IPS DF 4.7 (cell line): ENCODE data around the gene CRYBA4.

Experiments used
- DNase-seq: peaks from one replicate; pipeline ENCODE4 v3.0.0-alpha.2; 2013; ENCODE audit warnings: low spot score; ENCODE audit errors: extremely low read depth

The CRYBA4 gene

DNA sequence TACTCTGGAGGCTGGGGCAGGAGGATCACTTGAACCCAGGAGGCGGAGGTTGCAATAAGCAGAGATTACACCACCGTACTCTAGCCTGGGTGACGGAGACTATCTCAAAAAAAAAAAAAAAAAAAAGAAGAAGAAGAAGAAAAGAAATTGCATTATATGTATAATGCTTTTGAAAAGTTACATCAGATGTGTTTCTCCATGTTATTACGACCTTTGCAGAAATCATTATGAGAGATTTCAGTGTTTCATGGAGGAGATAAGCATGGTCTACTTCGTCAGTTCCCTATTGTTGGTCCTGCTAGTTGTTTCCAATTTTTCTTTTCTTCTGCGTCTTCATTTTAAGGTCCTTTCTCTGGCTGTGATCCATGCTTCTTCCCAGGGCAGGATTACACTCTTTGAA, 38.6 kb downstream of the CRYBA4 start:
- no peak for DNase-seq

DNA sequence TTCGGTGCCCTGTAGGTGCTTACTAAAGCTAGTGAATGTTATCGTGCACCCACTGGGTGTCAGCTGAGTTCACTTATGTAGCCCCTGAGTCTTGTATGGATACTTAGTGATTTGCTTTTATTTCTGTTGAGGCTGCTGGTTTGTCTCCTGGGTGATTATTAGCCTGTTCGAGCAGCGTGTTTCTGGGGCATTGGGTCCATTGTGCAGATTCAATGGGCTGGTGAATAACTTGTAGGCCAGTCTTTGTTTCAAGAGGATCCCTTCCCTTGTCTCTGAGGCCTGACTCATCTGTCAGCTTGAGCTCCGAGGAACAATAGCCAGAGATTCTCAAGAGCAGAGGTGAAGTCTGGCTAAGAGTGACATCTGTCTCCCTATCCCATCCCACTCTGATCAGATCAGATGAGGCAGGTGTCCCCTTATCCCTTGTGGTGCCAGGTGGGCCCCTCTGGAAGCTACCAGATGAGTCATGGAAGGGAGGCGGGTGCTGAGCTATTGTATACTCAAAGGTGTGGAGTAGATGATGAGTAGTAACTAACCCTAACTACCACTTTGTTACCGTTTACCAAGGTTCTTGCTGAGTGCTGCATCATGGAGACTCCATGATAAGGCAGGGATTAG, 39.3 kb downstream of the CRYBA4 start:
- no peak for DNase-seq

DNA sequence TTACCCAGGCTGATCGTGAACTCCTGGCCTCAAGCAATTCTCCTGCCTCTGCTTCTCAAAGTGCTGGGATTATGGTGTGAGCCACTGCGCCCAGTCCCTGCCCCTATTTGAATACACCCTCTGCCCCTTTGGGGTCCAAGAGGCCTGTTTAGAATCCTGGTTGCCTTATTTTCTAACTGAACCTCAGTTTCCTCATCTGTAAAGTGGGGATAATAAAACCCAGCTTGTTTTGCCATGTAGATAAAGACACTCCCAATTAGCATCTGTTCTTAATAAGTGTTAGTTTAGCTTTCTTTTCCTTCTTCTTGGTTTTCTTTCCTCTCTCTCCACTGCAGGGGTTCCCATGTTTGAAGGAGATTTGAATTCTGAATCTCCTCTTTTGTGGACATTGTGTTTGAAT, 40.4 kb downstream of the CRYBA4 start:
- no peak for DNase-seq

GRCh38 chr22:26663374-26663923, 41.7 kb downstream of the CRYBA4 start:
- no peak for DNase-seq

DNA sequence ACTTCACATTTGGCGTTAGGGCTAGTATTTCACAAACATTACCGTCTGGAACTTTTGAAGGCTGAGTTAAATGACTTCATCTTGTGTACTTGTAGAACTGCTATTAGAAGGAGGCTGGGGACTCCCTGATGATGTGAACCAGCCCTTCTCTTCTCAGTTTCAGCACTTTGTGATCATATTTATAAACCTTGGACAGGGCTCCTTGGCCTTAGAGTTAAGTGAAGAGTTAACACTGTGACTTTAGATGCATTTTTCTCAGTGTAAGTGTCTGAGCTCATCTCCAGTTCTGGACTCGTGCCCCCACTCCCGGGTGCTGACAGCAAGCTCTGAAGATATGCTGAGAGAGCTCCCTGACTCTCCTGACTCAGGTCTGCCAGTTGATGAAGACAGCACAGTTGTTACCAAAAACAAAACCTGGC, 44.1 kb downstream of the CRYBA4 start:
- no peak for DNase-seq

GRCh38 chr22:26667140-26667539, 45.4 kb downstream of the CRYBA4 start:
- no peak for DNase-seq

DNA sequence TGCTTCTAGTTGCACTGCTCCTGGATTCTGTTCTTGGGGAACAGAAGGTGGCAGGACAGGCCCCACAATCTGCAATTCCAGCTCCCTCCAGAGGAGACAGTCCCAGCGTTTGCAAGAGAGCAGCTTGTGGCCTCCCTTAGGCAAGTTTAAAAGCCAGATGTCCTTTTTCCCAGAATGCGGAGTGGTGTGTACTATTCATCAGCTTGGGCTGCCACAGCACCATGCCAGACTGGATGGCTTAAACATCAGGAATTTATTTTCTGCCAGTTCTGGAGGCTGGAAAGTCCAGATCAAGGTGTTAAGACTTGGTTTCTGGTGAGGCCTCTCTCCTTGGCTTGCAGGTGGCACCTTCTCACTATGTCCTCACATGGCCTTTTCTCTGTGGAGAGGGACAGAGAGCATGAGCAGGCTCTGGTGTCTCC, 47.3 kb downstream of the CRYBA4 start:
- DNase-seq, result no peak

- no peak for DNase-seq
Measured at GRCh38 chr22:26670459-26670858, 48.7 kb downstream of the CRYBA4 start.

DNA sequence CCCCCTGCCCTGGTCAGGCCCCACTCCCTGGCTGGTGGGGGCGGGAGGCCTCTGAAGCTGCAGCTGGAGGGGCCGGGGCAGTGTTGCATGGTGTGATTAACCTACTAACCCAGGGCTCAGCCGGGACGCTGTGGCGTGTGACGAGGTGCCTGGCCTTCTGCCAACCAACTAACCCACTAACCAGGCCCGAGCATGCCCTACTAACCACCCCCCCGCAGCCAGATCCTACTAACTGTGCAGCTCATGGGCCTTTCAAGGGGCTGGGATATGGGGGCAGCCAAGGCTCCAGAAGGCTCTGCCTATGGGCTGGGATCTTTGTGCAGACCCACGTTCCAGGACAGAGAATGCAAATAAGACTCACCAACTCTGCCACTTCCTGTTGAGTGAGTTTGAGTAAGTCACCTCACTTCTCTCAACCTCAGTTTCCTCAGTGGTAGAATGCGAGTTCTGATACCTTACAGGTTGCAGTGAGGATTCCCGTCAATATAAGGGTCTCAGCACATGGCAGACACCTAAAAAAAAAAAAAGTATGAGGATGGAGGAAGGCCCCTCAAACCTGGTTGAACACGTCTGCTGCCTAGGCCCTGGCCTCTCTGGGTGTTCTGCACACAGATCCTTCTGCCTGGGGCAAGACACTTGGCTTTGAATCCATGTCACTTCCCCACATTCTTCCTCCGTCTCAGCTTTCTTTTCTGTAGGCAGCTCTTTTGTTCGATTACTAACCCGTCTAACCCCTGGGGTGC, 49.7 kb downstream of the CRYBA4 start:
- no peak for DNase-seq

DNA sequence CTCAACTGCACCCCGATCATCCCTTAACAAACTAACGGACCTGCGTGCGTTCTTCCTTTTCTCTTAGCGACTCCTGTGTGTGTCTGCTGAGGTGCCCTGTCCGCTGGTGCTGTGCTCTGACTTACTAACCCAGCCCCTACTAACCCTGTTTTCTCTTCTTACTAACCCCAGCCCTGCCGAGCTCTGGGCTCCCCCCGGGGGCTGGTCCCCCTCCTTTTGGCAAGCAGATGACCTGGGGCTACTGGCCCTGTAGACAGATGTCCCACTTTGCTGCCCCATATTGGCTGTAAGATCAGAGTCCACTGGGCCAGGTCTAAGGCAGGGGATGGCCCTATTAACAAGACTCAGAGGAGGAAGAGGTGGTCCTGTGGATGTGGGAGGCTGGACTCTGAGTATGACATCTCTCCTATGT, 50.3 kb downstream of the CRYBA4 start:
- no peak for DNase-seq

DNA sequence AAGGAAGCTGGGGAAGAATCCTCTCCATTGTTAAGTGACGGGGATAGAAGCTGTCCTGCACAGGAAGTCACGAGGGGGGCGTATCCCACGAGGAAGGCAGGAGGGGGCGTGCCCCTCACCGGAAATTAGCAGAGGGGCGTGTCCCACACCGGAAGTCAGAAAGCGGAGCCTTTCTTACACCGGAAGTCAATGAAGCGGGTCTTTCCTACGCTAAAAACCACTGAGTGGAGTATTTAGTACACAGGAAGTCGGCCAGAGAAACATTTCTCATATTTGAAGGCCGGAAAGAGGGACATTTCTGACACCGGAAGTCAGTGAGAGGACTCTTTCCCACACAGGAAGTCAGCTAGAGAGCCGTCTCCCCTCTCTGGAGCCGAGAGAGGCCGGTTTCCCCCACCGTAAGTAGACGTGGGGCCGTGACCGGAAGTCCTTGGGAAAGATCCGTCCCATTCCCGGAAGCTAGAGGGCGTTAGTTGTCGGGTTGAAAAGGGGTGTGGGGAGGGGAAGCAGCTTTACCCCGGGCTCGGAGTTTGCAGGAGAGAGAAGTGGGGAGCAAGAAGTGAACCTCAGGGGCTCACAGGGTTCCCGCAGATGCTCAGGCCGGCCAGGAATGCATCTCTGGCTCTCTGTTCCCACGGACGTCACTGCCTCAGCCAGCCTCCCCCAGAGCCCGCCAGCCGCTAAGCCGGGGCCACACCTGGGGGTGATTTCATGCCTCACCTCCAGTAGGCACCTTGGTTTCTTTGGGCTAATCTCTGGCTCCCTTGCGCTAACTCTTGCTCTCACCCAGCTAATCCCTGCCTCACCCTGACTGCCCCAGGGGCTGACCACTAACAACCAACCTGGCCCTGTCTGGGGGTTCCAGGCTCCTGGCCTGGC, 51.1 kb downstream of the CRYBA4 start:
- peak; percentile 84 for DNase-seq

DNA sequence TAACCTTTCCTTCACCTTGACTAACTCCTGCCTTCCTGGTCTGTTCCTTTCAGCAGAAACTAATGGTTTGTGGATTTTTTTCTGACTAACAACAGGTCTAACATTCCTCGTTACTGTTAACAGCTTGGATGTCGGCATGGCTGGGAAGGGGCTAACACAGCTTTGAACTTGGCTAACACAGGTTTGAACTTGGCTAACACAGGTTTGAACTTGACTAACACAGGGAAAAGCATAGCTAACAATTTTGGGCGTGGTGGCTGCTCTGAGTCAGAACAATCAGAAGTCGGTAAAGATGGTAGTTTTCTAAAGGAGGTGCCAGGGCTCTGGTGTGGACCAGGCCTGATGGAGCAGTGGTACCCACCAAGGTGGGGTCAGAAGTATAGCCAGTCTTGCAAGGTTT, 51.7 kb downstream of the CRYBA4 start:
- DNase-seq, result no peak

GRCh38 chr22:26674211-26675190, 52.7 kb downstream of the CRYBA4 start:
- DNase-seq, result no peak

DNA sequence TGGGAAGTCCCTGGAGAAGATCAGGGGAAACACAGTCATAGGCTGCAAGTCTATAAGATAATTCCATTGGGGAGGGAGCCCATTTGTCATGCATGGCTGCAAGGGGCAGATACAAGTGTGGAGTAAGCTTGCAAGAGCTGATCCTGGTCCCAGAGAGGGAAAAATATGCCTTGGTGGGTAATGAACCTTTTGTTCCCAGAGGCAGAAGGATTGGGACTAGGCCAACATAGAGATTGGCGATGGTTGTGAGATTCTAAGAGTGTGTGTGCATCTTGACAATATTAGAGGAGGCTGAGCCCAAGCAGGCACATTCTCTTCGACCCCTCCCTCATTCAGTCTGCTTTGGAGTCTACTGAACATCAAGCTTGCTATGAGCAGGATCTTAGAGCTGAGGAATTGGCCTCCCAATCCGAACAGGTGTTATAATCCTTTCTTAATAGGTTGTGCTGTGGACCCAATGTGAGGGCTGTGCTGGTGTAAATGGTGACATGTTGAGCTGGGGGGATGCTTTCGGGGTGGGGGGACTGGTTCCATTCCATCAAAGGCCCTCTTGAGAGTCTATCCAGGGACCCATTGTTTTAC, 54.0 kb downstream of the CRYBA4 start:
- DNase-seq, result no peak

GRCh38 chr22:26677217-26677616, 55.5 kb downstream of the CRYBA4 start:
- DNase-seq, result no peak

- peak; percentile 90 for DNase-seq
Measured at GRCh38 chr22:26679003-26679629, 57.4 kb downstream of the CRYBA4 start.
